Hematopoietic multipotent progenitor cell (in vitro differentiated cells): ENCODE results near the gene PLAA. TPM values are rescaled to one million over a fixed set of nuclear protein-coding genes. Genes with fewer than 3 reads are reported as not detected.

Experiments used
- small RNA-seq: library from RNA; depleted of rRNA; stranded (forward); fragments of <200 nt; gene quantifications from one replicate; pipeline ENCODE3, GENCODE V24; 2012
- total RNA-seq: library from RNA; depleted of rRNA; stranded (reverse); fragments of >200 nt; gene quantifications from one replicate; pipeline ENCODE4 v1.2.3, GENCODE V29; 2012

PLAA gene
- total RNA-seq, 1 donor = 18.3 TPM

Small RNA genes within 50 kb of the gene (small RNA-seq; reads per million reads assigned to genes)
- not detected for gene RN7SL100P

Other genes with a start within 250 kb of the PLAA start
- 26.7 TPM for gene CAAP1, start 54.4 kb downstream of the PLAA start, total RNA-seq
- 13.2 TPM for gene IFT74, start 9.2 kb upstream of the PLAA start, total RNA-seq
- not detected for gene LRRC19, start 58.4 kb upstream of the PLAA start, total RNA-seq
- gene TEK, start 162.0 kb upstream of the PLAA start, total RNA-seq = 1.6 TPM